Measurements from ENCODE around the gene AMBP. TPM values are rescaled to one million over a fixed set of nuclear protein-coding genes. Genes with fewer than 3 reads are reported as not detected.

AMBP gene
- total and polyA plus RNA-seq, 2 donors (not counting 1 experiment from before 2014, with no cell fraction given): not detected

GRCh38 chr9:114071197-114071795 lies 6.8 kb downstream of the AMBP start:
- 74% methylated on average over 5 of the region's 7 CpGs for WGBS (ENCODE audit: insufficient coverage)
- POLR2A ChIA-PET: no interaction called here

More at GRCh38 chr9:114071197-114071795, 6.8 kb downstream of the AMBP start:
- H3K4me3 ChIP-seq (ENCODE audit: control extremely low read depth in 1 of 5, extremely low read depth in 1 of 5, insufficient read depth in 1 of 5, low read depth in 2 of 5, low read length in 4 of 5): no peak overlapping the region
- H2AFZ ChIP-seq (ENCODE audit: insufficient read depth, low read depth, low read length, poor library complexity, severe bottlenecking): no peak overlapping the region
- H4K20me1 ChIP-seq (ENCODE audit: control insufficient read depth, insufficient read depth, low read length, poor library complexity, severe bottlenecking): no peaks in the 10 kb centered on the region
- H3K9me3 Mint-ChIP-seq (ENCODE audit: insufficient read depth): no peaks in the 10 kb centered on the region
- no peak for ATAC-seq (ENCODE audit: low read depth)
- H3K36me3 ChIP-seq (replicated peaks in 1 of 2; ENCODE audit: control extremely low read depth in 1 of 2, control insufficient read depth in 1 of 2, extremely low read depth in 1 of 2, insufficient read depth in 2 of 2, low read length in 1 of 2): no peaks in the 10 kb centered on the region
- H3K4me1 ChIP-seq (ENCODE audit: control insufficient read depth in 2 of 2, insufficient read depth in 2 of 2, low read length in 2 of 2): no peaks in the 10 kb centered on the region
- no peak for DNase-seq
- H3K79me2 ChIP-seq (ENCODE audit: control insufficient read depth, insufficient read depth, low read length): no peaks in the 10 kb centered on the region
- H3K27ac Mint-ChIP-seq: no peak overlapping the region
- no peak overlapping the region for H3K4me3 Mint-ChIP-seq
- H3K4me2 ChIP-seq (replicated peaks; ENCODE audit: low read depth, low read length, poor library complexity, severe bottlenecking): no peak overlapping the region
- H3K27me3 Mint-ChIP-seq: peaks cover 15% of the 10 kb centered on the region
- no peaks in the 10 kb centered on the region for H3K4me1 Mint-ChIP-seq
- intact Hi-C loops (cut with micrococcal nuclease): no loop called here
- H3K9me3 ChIP-seq (ENCODE audit: control extremely low read depth in 1 of 3, control insufficient read depth in 2 of 3, insufficient read depth in 1 of 3, low read length in 2 of 3): peaks cover 0 to 11% (median 0%) of the 10 kb centered on the region in 3 donors
- no peak overlapping the region for H3K9ac ChIP-seq (ENCODE audit: low read length)
- no peak for TF ChIP-seq CTCF (IDR thresholded peaks at IDR 0.05)
- TF ChIP-seq EZH2 (IDR thresholded peaks at IDR 0.05; ENCODE audit: borderline replicate concordance, insufficient read depth, low read depth, low read length, poor library complexity, severe bottlenecking): no peak
- H3K27me3 ChIP-seq (replicated peaks in 1 of 4; ENCODE audit: control extremely low read depth in 1 of 4, control insufficient read depth in 3 of 4, insufficient read depth in 4 of 4, low read length in 3 of 4): peaks cover 0 to 2% (median 0%) of the 10 kb centered on the region in 4 experiments
- no peak overlapping the region for H3K27ac ChIP-seq (ENCODE audit: low read length in 2 of 2)
- CTCF ChIA-PET: interaction anchor here (1.2 kb wide), 1 partner anchor 10 kb away, joined by 3 read pairs; no protein-coding TSS in a partner anchor
